Stomach (tissue), 4 donors: Measurements from ENCODE around the gene YOD1.

Experiments used
- POLR2A ChIP-seq, 4 donors: fragments of 450-650 bp; IDR thresholded peaks; one replicate each; pipeline ENCODE4 v1.6.1; 2016; ENCODE audit warnings: antibody characterized with exemption in 4 of 4, control low read depth in 2 of 4, mild to moderate bottlenecking in 1 of 4, moderate library complexity in 1 of 4
- POLR2AphosphoS5 ChIP-seq, 3 donors: sonication (generic); formaldehyde crosslinking; IDR thresholded peaks; one replicate each; pipeline ENCODE4 v1.6.1; 2016; ENCODE audit warnings: antibody characterized with exemption in 3 of 3
- TF ChIP-seq, protein P1 (sequence below), 7 experiments: fragments of 450-650 bp in 4 of 7; fragments of 200-600 bp in 3 of 7; sonication (generic) in 3 of 7; IDR thresholded peaks; one replicate each; pipeline ENCODE4 v1.5.1; 2016 to 2019; ENCODE audit warnings: antibody characterized with exemption in 7 of 7, control low read depth in 2 of 7, mild to moderate bottlenecking in 1 of 7

DNA sequence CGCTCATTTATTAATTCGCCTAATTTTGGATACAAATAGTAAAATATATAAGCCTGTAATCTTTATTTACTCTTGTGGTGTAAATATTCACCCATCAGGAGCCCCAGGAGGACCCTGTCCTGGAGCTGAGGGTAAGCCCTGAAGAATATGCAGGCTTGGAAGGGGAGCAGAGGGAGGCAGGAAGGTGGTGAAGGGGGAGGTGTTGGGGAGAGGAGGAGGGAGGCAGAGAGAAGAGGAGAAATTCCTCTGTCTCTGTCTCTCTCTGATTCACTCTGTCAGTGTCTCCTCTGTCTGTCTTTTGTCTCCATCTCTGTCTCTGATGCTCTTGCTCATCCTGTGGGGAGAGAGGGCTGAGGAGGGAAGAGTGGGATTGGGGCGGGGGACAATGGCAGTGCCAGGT, 34.9 kb upstream of the YOD1 start:
- TF ChIP-seq, protein P1, sequence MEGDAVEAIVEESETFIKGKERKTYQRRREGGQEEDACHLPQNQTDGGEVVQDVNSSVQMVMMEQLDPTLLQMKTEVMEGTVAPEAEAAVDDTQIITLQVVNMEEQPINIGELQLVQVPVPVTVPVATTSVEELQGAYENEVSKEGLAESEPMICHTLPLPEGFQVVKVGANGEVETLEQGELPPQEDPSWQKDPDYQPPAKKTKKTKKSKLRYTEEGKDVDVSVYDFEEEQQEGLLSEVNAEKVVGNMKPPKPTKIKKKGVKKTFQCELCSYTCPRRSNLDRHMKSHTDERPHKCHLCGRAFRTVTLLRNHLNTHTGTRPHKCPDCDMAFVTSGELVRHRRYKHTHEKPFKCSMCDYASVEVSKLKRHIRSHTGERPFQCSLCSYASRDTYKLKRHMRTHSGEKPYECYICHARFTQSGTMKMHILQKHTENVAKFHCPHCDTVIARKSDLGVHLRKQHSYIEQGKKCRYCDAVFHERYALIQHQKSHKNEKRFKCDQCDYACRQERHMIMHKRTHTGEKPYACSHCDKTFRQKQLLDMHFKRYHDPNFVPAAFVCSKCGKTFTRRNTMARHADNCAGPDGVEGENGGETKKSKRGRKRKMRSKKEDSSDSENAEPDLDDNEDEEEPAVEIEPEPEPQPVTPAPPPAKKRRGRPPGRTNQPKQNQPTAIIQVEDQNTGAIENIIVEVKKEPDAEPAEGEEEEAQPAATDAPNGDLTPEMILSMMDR (IDR thresholded peaks at IDR 0.05) = no peak
- TF ChIP-seq POLR2A (IDR thresholded peaks at IDR 0.05) (no peak), POLR2AphosphoS5 (IDR thresholded peaks at IDR 0.05) (no peak)
